ENCODE results near the gene HPS4.
A peak's percentile ranks its signal among the peaks of the same experiment; 100 is the strongest.

- TF ChIP-seq CTCF (IDR thresholded peaks at IDR 0.05), result peak; percentile 17 to 64 (median 40)
- TF ChIP-seq POLR2A (IDR thresholded peaks at IDR 0.05), result no peak
Measured at GRCh38 chr22:26461188-26461810, 22.3 kb downstream of the HPS4 start.
